Liver (tissue), 9 donors: ENCODE measurements around the gene CUBN. TPM values are rescaled to one million over a fixed set of nuclear protein-coding genes. Genes with fewer than 3 reads are reported as not detected.

Experiments
- DNase-seq: peaks from one replicate; pipeline ENCODE4 v3.0.0-alpha.2; 2017; ENCODE audit warnings: low spot score
- H3K27ac ChIP-seq, 2 donors: one replicate each; pipeline ENCODE4 v1.7.0; 2013; ENCODE audit warnings: inconsistent platforms in 2 of 2, low read length in 2 of 2, control low read depth in 1 of 2, low read depth in 1 of 2, mild to moderate bottlenecking in 1 of 2
- H3K27me3 ChIP-seq, 4 donors: one replicate each; pipeline versions ENCODE4 v1.6.1 to v1.7.0; 2013; ENCODE audit warnings: low read length in 3 of 4, inconsistent platforms in 1 of 4, mild to moderate bottlenecking in 1 of 4, moderate library complexity in 1 of 4; ENCODE audit not compliant: control insufficient read depth in 4 of 4, insufficient read depth in 4 of 4
- H3K36me3 ChIP-seq, 4 donors: one replicate each; pipeline versions ENCODE4 v1.6.1 to v1.7.0; 2013; ENCODE audit warnings: low read length in 3 of 4, mild to moderate bottlenecking in 3 of 4, low read depth in 1 of 4, moderate library complexity in 1 of 4; ENCODE audit not compliant: control insufficient read depth in 4 of 4, insufficient read depth in 3 of 4
- H3K4me1 ChIP-seq, 4 donors: one replicate each; pipeline versions ENCODE4 v1.6.1 to v1.7.0; 2013; ENCODE audit warnings: low read length in 3 of 4, mild to moderate bottlenecking in 3 of 4, moderate library complexity in 1 of 4; ENCODE audit not compliant: control insufficient read depth in 4 of 4, insufficient read depth in 4 of 4
- H3K4me3 ChIP-seq, 3 donors: one replicate each; pipeline versions ENCODE4 v1.6.1 to v1.7.0; 2013; ENCODE audit warnings: low read length in 3 of 3, control low read depth in 1 of 3, low read depth in 1 of 3, mild to moderate bottlenecking in 1 of 3
- H3K9ac ChIP-seq, 2 donors: one replicate each; pipeline ENCODE4 v1.7.0; 2013; ENCODE audit warnings: low read length in 2 of 2, mild to moderate bottlenecking in 2 of 2, moderate library complexity in 2 of 2, control low read depth in 1 of 2, low read depth in 1 of 2
- H3K9me3 ChIP-seq, 4 donors: one replicate each; pipeline versions ENCODE4 v1.6.1 to v1.7.0; 2013; ENCODE audit warnings: low read length in 3 of 4; ENCODE audit not compliant: control insufficient read depth in 4 of 4
- EGR1 ChIP-seq, 2 donors: IDR thresholded peaks; 2 replicates each; pipeline ENCODE4 v1.6.1; 2016 to 2018; ENCODE audit warnings: antibody characterized with exemption in 2 of 2, low read depth in 2 of 2
- GABPA ChIP-seq, 2 donors: IDR thresholded peaks in 1 of 2; conservative IDR thresholded peaks in 1 of 2; 2 replicates each; pipeline ENCODE4 v1.6.1; 2016; ENCODE audit warnings: antibody characterized with exemption in 2 of 2, mild to moderate bottlenecking in 1 of 2, moderate library complexity in 1 of 2
- HNF4A ChIP-seq, 2 donors: conservative IDR thresholded peaks; 2 replicates each; pipeline ENCODE4 v1.6.1; 2016; ENCODE audit warnings: antibody characterized with exemption in 2 of 2, mild to moderate bottlenecking in 2 of 2
- JUND ChIP-seq, 2 donors: IDR thresholded peaks; 2 replicates each; pipeline ENCODE4 v1.6.1; 2016; ENCODE audit warnings: antibody characterized with exemption in 2 of 2
- RAD21 ChIP-seq, 2 donors: IDR thresholded peaks; 2 replicates each; pipeline ENCODE4 v1.6.1; 2016; ENCODE audit warnings: antibody characterized with exemption in 2 of 2, mild to moderate bottlenecking in 2 of 2
- RXRA ChIP-seq, 2 donors: IDR thresholded peaks; 2 replicates each; pipeline ENCODE4 v1.6.1; 2017 to 2018; ENCODE audit warnings: antibody characterized with exemption in 2 of 2, mild to moderate bottlenecking in 1 of 2
- SP1 ChIP-seq: IDR thresholded peaks from 2 replicates; pipeline ENCODE4 v1.6.1; 2018; ENCODE audit warnings: antibody characterized with exemption, mild to moderate bottlenecking
- YY1 ChIP-seq: IDR thresholded peaks from 2 replicates; pipeline ENCODE4 v1.6.1; 2016; ENCODE audit warnings: antibody characterized with exemption, mild to moderate bottlenecking
- WGBS: extraction: QIAGEN DNeasy Blood & Tissue Kit; methylation state at CpG from one replicate; pipeline ENCODE4 v1.1.7; 2013; 5-methylcytosine and 5-hydroxymethylcytosine counted together
- polyA plus RNA-seq, 2 donors: library from polyadenylated mRNA; stranded (reverse) in 1 of 2; unstranded in 1 of 2; fragments of 200-250 nt in 1 of 2; fragments of >200 nt in 1 of 2; fragmentation: Nextera tagmentation in 1 of 2; extraction: Ambion mirVana in 1 of 2; gene quantifications; one replicate each; pipeline versions ENCODE4 v1.2.1 to v1.2.3, GENCODE V29; 2013 to 2015
- total RNA-seq, 2 donors: library from RNA; depleted of rRNA; stranded (reverse); fragments of >200 nt; gene quantifications; one replicate each; pipeline ENCODE4 v1.2.3, GENCODE V29; 2014
- TF ChIP-seq, protein P1 (sequence below): fragments of 150-350 bp; IDR thresholded peaks from 2 replicates; pipeline ENCODE4 v1.5.1; 2017; ENCODE audit warnings: improper control_type of control experiment, low read depth, low read length; ENCODE audit not compliant: missing input control
- TF ChIP-seq, protein P2 (sequence below): IDR thresholded peaks from 2 replicates; pipeline ENCODE4 v1.6.1; 2016; ENCODE audit warnings: antibody characterized with exemption, mild to moderate bottlenecking
- TF ChIP-seq, protein P3 (sequence below): IDR thresholded peaks from 2 replicates; pipeline ENCODE4 v1.6.1; 2016; ENCODE audit warnings: antibody characterized with exemption
- TF ChIP-seq, protein P4 (sequence below): IDR thresholded peaks from 2 replicates; pipeline ENCODE4 v1.6.1; 2016; ENCODE audit warnings: antibody characterized with exemption
- donor health status: healthy.
- donor health status: healthy.
- donor health status: healthy.
- donor health status: healthy.
- donor health status: healthy.

Gene CUBN
- total and polyA plus RNA-seq, 4 donors: 0.01 to 0.67 (median 0.30) TPM

DNA sequence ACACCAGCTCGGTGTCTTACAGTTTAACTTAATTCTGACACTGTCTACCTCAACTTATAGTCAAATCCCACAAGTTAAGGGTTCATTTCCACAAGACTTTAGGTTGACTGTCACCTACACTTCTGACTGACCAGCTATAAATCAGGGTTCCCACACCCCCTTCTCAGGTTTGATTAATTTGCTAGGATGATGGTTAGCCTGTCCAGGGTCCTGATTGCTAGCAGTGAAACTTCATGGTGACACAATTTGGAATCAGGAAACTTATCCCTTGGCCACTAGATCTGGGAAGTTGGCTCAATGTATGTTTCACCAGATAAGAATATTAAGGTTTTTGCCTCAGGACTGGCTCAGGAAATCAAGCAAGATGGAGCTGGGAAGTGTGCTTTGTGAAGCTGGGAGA, 309.6 kb downstream of the CUBN start (continued):
- TF ChIP-seq, protein P1, sequence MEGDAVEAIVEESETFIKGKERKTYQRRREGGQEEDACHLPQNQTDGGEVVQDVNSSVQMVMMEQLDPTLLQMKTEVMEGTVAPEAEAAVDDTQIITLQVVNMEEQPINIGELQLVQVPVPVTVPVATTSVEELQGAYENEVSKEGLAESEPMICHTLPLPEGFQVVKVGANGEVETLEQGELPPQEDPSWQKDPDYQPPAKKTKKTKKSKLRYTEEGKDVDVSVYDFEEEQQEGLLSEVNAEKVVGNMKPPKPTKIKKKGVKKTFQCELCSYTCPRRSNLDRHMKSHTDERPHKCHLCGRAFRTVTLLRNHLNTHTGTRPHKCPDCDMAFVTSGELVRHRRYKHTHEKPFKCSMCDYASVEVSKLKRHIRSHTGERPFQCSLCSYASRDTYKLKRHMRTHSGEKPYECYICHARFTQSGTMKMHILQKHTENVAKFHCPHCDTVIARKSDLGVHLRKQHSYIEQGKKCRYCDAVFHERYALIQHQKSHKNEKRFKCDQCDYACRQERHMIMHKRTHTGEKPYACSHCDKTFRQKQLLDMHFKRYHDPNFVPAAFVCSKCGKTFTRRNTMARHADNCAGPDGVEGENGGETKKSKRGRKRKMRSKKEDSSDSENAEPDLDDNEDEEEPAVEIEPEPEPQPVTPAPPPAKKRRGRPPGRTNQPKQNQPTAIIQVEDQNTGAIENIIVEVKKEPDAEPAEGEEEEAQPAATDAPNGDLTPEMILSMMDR: no peak
- TF ChIP-seq GABPA (IDR thresholded peaks at IDR 0.05 in 1 of 2, conservative IDR thresholded peaks at IDR 0.05 in 1 of 2): no peak
- TF ChIP-seq, protein P2, sequence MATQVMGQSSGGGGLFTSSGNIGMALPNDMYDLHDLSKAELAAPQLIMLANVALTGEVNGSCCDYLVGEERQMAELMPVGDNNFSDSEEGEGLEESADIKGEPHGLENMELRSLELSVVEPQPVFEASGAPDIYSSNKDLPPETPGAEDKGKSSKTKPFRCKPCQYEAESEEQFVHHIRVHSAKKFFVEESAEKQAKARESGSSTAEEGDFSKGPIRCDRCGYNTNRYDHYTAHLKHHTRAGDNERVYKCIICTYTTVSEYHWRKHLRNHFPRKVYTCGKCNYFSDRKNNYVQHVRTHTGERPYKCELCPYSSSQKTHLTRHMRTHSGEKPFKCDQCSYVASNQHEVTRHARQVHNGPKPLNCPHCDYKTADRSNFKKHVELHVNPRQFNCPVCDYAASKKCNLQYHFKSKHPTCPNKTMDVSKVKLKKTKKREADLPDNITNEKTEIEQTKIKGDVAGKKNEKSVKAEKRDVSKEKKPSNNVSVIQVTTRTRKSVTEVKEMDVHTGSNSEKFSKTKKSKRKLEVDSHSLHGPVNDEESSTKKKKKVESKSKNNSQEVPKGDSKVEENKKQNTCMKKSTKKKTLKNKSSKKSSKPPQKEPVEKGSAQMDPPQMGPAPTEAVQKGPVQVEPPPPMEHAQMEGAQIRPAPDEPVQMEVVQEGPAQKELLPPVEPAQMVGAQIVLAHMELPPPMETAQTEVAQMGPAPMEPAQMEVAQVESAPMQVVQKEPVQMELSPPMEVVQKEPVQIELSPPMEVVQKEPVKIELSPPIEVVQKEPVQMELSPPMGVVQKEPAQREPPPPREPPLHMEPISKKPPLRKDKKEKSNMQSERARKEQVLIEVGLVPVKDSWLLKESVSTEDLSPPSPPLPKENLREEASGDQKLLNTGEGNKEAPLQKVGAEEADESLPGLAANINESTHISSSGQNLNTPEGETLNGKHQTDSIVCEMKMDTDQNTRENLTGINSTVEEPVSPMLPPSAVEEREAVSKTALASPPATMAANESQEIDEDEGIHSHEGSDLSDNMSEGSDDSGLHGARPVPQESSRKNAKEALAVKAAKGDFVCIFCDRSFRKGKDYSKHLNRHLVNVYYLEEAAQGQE: no peak
- TF ChIP-seq YY1: no peak

DNA sequence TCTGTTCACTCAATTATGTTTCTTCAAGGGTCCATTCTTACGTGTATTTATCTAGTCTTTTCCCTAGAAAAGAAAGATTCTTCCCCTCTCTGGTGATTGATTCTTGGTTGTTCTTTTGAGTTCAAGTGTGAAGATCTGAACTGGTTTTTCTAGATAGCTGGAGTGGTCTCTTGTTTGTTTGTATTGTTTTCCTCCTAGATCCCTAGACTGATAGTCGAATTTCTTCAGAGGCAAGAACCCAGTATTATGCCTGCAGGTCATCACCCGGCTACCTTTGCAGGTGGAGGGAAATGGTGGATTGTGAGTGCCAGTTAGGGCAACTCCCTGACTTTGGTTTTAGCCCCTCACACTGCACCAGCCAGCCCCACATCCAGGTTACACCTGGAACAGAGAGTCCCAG, 310.2 kb downstream of the CUBN start:
- Histone ChIP-seq H3K36me3 (no peaks in the 10 kb centered on the region), H3K9ac (no peak overlapping the region), H3K4me3 (no peak overlapping the region), H3K27me3 (no peaks in the 10 kb centered on the region), H3K4me1 (peaks cover 2 to 15% (median 7%) of the 10 kb centered on the region in 4 donors), H3K27ac (no peak overlapping the region), H3K9me3 (peaks cover 0 to 8% (median 1%) of the 10 kb centered on the region in 4 donors)
- 86% methylated on average over 3 of the region's 3 CpGs for WGBS
- TF ChIP-seq RAD21 (IDR thresholded peaks at IDR 0.05) (no peak), EGR1 (IDR thresholded peaks at IDR 0.05; ENCODE audit: low read depth in 2 of 2) (no peak), JUND (IDR thresholded peaks at IDR 0.05) (no peak), RXRA (IDR thresholded peaks at IDR 0.05) (no peak)
- TF ChIP-seq, protein P3, sequence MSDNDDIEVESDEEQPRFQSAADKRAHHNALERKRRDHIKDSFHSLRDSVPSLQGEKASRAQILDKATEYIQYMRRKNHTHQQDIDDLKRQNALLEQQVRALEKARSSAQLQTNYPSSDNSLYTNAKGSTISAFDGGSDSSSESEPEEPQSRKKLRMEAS: no peak
- TF ChIP-seq, protein P4, sequence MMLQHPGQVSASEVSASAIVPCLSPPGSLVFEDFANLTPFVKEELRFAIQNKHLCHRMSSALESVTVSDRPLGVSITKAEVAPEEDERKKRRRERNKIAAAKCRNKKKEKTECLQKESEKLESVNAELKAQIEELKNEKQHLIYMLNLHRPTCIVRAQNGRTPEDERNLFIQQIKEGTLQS: no peak
- TF ChIP-seq, protein P1: no peak
- DNase-seq: no peak

DNA sequence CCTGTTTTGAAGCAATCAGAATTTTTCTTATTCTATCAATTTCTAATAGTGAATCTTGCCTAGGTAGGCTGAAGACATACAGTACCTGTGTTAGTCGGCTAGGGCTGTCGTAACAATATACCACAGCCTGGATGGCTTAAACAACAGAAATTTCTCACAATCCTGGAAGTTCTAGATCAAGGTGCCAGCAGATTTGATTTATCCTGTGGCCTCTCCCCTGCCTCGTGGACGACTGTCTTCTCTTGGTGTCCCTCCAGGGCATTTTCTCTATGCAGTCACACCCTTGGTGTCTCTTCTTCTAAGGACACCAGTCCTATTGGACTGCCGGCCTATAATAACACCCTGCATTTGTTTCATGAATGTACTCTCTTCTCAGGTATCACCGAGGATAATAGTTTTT, 310.6 kb downstream of the CUBN start:
- WGBS: 91% methylated on average over 6 of the region's 6 CpGs
- Histone ChIP-seq H3K36me3 (no peaks in the 10 kb centered on the region), H3K4me3 (no peak overlapping the region), H3K9ac (no peak overlapping the region), H3K27ac (no peak overlapping the region), H3K27me3 (no peaks in the 10 kb centered on the region), H3K9me3 (peaks cover 0 to 8% (median 1%) of the 10 kb centered on the region in 4 donors), H3K4me1 (peaks cover 2 to 15% (median 7%) of the 10 kb centered on the region in 4 donors)
- DNase-seq: no peak
- no peak for TF ChIP-seq SP1
- TF ChIP-seq GABPA (IDR thresholded peaks at IDR 0.05 in 1 of 2, conservative IDR thresholded peaks at IDR 0.05 in 1 of 2): no peak
- no peak for TF ChIP-seq HNF4A (conservative IDR thresholded peaks at IDR 0.05)
- TF ChIP-seq, protein P4: no peak
- no peak for TF ChIP-seq YY1
